SK-N-SH treated with all-trans-retinoic acid at 6 μM for 48 hours (cell line): Measurements from ENCODE around the gene LIMK1.

Experiments
- ATAC-seq: fragments of 200-7000 bp; cut with Tn5 transposase; 3 replicates; pipeline ENCODE4 v1.9.1; 2020; ENCODE audit warnings: mild to moderate bottlenecking, moderate library complexity
- ARNTL ChIP-seq: fragments of 450-650 bp; formaldehyde crosslinking; IDR thresholded peaks from 2 replicates; pipeline ENCODE4 v1.5.0; 2020; ENCODE audit warnings: low read depth, mild to moderate bottlenecking, moderate library complexity, borderline replicate concordance
- CSDC2 ChIP-seq: fragments of 250-450 bp; sonication (Bioruptor Pico); IDR thresholded peaks from 2 replicates; pipeline ENCODE4 v1.5.0; 2020; ENCODE audit warnings: mild to moderate bottlenecking, moderate library complexity
- ESRRG ChIP-seq: fragments of 250-450 bp; sonication (Bioruptor Pico); IDR thresholded peaks from 2 replicates; pipeline ENCODE4 v1.6.1; 2021; ENCODE audit warnings: mild to moderate bottlenecking
- GLIS3 ChIP-seq: fragments of 250-450 bp; sonication (Bioruptor Pico); IDR thresholded peaks from 2 replicates; pipeline ENCODE4 v1.5.0; 2020; ENCODE audit warnings: mild to moderate bottlenecking, moderate library complexity
- ISL1 ChIP-seq: fragments of 250-450 bp; sonication (Bioruptor Pico); IDR thresholded peaks from 2 replicates; pipeline ENCODE4 v2.1.2; 2022; ENCODE audit warnings: mild to moderate bottlenecking, moderate library complexity
- OSR1 ChIP-seq: fragments of 250-450 bp; sonication (Bioruptor Pico); IDR thresholded peaks from 2 replicates; pipeline ENCODE4 v1.8.0; 2022; ENCODE audit warnings: moderate library complexity, mild to moderate bottlenecking, inconsistent platforms
- PPARA ChIP-seq: fragments of 250-450 bp; sonication (Bioruptor Pico); IDR thresholded peaks from 2 replicates; pipeline ENCODE4 v1.5.0; 2020; ENCODE audit warnings: mild to moderate bottlenecking, borderline replicate concordance
- RARB ChIP-seq: fragments of 250-450 bp; sonication (Bioruptor Pico); IDR thresholded peaks from 2 replicates; pipeline ENCODE4 v1.8.0; 2021; ENCODE audit warnings: mild to moderate bottlenecking, moderate library complexity
- SNAI2 ChIP-seq: fragments of 250-450 bp; sonication (Bioruptor Pico); IDR thresholded peaks from 2 replicates; pipeline ENCODE4 v1.5.0; 2020; ENCODE audit warnings: mild to moderate bottlenecking, moderate library complexity
- TCF4 ChIP-seq: fragments of 250-450 bp; sonication (Bioruptor Pico); IDR thresholded peaks from 2 replicates; pipeline ENCODE4 v1.8.0; 2021; ENCODE audit warnings: mild to moderate bottlenecking, moderate library complexity, borderline replicate concordance
- TOX ChIP-seq: fragments of 250-450 bp; sonication (Bioruptor Pico); IDR thresholded peaks from 2 replicates; pipeline ENCODE4 v1.8.0; 2021; ENCODE audit warnings: mild to moderate bottlenecking, moderate library complexity, borderline replicate concordance
- ZC3H10 ChIP-seq: fragments of 250-450 bp; sonication (Bioruptor Pico); IDR thresholded peaks from 2 replicates; pipeline ENCODE4 v1.5.1; 2021; ENCODE audit warnings: mild to moderate bottlenecking, moderate library complexity
- ZFP3 ChIP-seq: fragments of 250-450 bp; sonication (Bioruptor Pico); IDR thresholded peaks from 2 replicates; pipeline ENCODE4 v1.5.0; 2020; ENCODE audit warnings: mild to moderate bottlenecking, moderate library complexity
- ZFP30 ChIP-seq: fragments of 450-650 bp; formaldehyde crosslinking; IDR thresholded peaks from 2 replicates; pipeline ENCODE4 v1.5.0; 2022; ENCODE audit warnings: mild to moderate bottlenecking, moderate library complexity
- ZNF565 ChIP-seq: fragments of 450-650 bp; formaldehyde crosslinking; conservative IDR thresholded peaks from 2 replicates; pipeline ENCODE4 v1.5.0; 2020; ENCODE audit warnings: low read depth, mild to moderate bottlenecking, moderate library complexity
- ZNF70 ChIP-seq: fragments of 450-650 bp; formaldehyde crosslinking; IDR thresholded peaks from 2 replicates; pipeline ENCODE4 v1.5.0; 2020; ENCODE audit warnings: mild to moderate bottlenecking, moderate library complexity
- ZNF8 ChIP-seq: fragments of 450-650 bp; formaldehyde crosslinking; IDR thresholded peaks from 2 replicates; pipeline ENCODE4 v1.5.0; 2020; ENCODE audit warnings: mild to moderate bottlenecking, moderate library complexity
- TF ChIP-seq, protein P1 (sequence below): fragments of 250-450 bp; sonication (Bioruptor Pico); IDR thresholded peaks from 2 replicates; pipeline ENCODE4 v1.8.0; 2020; ENCODE audit warnings: mild to moderate bottlenecking, moderate library complexity, borderline replicate concordance
- TF ChIP-seq, protein P2 (sequence below): fragments of 250-450 bp; sonication (Bioruptor Pico); IDR thresholded peaks from 2 replicates; pipeline ENCODE4 v1.5.1; 2020; ENCODE audit warnings: low read depth, mild to moderate bottlenecking, moderate library complexity
- TF ChIP-seq, protein P3 (sequence below): fragments of 250-450 bp; sonication (Bioruptor Pico); IDR thresholded peaks from 2 replicates; pipeline ENCODE4 v1.5.1; 2021; ENCODE audit warnings: mild to moderate bottlenecking, moderate library complexity
- TF ChIP-seq, protein P4 (sequence below): fragments of 250-450 bp; sonication (Bioruptor Pico); IDR thresholded peaks from 2 replicates; pipeline ENCODE4 v1.5.0; 2020; ENCODE audit warnings: mild to moderate bottlenecking, moderate library complexity
- TF ChIP-seq, protein P5 (sequence below): fragments of 250-450 bp; sonication (Bioruptor Pico); IDR thresholded peaks from 2 replicates; pipeline ENCODE4 v1.8.0; 2021; ENCODE audit warnings: low read depth, mild to moderate bottlenecking, moderate library complexity, borderline replicate concordance

The LIMK1 gene

DNA sequence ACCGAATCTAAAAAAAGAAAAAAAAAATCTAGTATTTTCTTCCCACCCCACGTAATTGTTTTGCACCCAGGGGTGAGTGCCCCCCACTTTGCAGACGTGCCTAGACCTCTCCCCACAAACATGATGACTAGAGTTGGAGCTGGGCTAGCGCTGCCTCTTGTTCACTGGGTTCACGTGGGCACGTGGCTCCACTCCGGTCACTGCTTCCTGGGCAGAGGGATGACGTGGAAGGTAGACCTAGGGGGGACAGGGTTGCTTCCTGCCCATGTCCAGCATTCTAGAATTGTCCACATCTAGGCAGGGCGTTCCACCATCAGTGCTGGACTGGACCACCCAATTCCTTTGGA, 861 bp upstream of the LIMK1 start:
- no peak for ATAC-seq

DNA sequence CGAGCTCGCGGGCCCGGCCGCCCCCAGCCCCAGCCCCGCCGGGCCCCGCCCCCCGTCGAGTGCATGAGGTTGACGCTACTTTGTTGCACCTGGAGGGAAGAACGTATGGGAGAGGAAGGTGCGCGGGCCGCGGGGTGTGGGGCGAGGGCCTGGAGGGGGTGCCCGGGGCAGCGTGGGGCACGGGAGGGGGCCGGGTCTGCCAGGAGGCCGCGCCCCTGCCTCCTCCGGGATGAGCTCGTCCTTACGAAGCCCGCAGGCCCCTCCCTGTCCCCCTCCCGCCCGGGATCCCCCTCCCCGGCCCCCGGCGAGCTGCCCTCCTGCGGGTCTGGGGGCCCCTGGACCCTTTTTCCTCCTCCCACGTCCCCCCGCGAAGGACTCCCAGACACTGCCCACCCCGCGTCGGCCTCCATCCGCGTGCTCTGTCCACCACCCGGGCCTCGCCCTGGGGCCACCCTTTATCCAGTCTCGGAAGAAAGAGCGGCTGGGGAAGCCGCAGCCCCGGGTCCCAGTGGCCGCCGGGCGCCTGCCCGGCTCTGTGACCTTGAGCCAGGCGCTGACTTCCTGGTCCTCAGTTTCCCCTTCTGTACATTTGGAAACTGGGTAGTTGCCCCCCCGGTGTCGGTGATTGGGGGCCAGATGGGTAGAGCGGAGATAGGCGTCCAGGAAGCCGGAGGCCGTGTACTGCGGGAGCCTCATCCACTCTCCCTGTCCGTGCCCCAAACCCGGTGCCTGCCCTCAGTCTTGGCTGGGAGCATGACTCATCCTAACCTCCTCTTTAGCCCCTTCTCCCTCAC, 521 bp downstream of the LIMK1 start:
- TF ChIP-seq, protein P1, sequence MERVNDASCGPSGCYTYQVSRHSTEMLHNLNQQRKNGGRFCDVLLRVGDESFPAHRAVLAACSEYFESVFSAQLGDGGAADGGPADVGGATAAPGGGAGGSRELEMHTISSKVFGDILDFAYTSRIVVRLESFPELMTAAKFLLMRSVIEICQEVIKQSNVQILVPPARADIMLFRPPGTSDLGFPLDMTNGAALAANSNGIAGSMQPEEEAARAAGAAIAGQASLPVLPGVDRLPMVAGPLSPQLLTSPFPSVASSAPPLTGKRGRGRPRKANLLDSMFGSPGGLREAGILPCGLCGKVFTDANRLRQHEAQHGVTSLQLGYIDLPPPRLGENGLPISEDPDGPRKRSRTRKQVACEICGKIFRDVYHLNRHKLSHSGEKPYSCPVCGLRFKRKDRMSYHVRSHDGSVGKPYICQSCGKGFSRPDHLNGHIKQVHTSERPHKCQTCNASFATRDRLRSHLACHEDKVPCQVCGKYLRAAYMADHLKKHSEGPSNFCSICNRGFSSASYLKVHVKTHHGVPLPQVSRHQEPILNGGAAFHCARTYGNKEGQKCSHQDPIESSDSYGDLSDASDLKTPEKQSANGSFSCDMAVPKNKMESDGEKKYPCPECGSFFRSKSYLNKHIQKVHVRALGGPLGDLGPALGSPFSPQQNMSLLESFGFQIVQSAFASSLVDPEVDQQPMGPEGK (CRISPR knock-in tag) = peak; percentile 30; the same call in 1 of the 2 replicates
- TF ChIP-seq, protein P2, sequence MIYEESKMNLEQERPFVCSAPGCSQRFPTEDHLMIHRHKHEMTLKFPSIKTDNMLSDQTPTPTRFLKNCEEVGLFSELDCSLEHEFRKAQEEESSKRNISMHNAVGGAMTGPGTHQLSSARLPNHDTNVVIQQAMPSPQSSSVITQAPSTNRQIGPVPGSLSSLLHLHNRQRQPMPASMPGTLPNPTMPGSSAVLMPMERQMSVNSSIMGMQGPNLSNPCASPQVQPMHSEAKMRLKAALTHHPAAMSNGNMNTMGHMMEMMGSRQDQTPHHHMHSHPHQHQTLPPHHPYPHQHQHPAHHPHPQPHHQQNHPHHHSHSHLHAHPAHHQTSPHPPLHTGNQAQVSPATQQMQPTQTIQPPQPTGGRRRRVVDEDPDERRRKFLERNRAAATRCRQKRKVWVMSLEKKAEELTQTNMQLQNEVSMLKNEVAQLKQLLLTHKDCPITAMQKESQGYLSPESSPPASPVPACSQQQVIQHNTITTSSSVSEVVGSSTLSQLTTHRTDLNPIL (CRISPR knock-in tag) = no peak
- TF ChIP-seq ZNF565 (CRISPR knock-in tag) (no peak), ZFP3 (peak; percentile 54; the same call in 1 of the 2 replicates)

More for the DNA sequence above, 861 bp upstream of the LIMK1 start:
- no peak for TF ChIP-seq ZNF70 (CRISPR knock-in tag)
- TF ChIP-seq, protein P3, sequence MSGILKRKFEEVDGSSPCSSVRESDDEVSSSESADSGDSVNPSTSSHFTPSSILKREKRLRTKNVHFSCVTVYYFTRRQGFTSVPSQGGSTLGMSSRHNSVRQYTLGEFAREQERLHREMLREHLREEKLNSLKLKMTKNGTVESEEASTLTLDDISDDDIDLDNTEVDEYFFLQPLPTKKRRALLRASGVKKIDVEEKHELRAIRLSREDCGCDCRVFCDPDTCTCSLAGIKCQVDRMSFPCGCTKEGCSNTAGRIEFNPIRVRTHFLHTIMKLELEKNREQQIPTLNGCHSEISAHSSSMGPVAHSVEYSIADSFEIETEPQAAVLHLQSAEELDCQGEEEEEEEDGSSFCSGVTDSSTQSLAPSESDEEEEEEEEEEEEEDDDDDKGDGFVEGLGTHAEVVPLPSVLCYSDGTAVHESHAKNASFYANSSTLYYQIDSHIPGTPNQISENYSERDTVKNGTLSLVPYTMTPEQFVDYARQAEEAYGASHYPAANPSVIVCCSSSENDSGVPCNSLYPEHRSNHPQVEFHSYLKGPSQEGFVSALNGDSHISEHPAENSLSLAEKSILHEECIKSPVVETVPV = no peak
- TF ChIP-seq PPARA (CRISPR knock-in tag) = no peak
- TF ChIP-seq TOX = no peak
- no peak for TF ChIP-seq RARB (CRISPR knock-in tag)
- no peak for TF ChIP-seq ZFP30 (CRISPR knock-in tag)
- TF ChIP-seq TCF4 (CRISPR knock-in tag) = no peak
- TF ChIP-seq ZC3H10 (CRISPR knock-in tag) = no peak
- no peak for TF ChIP-seq SNAI2
- TF ChIP-seq, protein P2 (CRISPR knock-in tag) = no peak
- TF ChIP-seq ZNF8 = no peak
- TF ChIP-seq ARNTL = no peak
- TF ChIP-seq CSDC2 (CRISPR knock-in tag) = no peak
- TF ChIP-seq OSR1 (CRISPR knock-in tag) = no peak
- no peak for TF ChIP-seq ESRRG (CRISPR knock-in tag)
- TF ChIP-seq, all 23 proteins: peak for 0

DNA sequence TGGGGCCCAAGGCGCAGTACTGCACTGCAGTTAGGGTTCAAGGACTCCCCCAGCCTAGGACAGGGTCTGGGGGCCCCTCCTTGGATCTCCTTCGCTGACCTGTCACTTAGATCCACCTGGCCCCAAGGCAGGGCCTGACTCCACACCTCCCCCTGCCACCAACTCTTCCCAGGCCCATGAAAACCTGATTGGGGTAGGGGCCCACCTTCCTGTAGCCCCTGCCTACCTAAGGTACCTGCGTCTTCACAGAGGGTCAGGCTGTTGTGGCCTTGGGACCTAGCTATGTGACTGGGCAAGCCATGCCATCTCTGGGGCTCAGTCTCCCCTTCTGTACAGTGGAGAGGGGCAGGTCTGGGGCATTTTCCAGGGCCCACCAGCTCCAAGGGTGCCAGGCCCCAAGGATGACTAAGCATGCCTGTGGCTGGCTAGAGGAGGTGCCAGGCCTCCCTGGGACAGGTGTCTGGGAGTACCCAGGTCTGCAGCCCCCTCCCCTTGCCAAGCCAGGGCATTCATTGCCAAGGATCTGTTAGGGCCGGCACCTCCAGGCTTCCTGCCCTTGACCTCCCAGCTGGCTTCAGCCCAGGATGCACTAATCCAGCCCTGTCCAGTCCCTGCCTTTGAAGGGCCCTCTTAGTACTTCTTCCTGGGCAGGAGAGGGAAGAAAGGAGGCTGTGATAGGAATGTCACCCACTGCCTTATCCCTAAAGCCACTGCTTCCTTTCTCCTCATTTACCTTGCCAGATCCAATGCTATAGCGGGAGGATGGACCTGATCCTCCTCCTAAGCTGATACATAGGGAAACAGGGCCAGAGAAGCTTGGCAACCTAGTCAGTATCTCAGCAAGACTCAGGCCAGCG, 1.3 kb downstream of the LIMK1 start:
- TF ChIP-seq ZNF565 (CRISPR knock-in tag) (no peak), TOX (no peak), RARB (CRISPR knock-in tag) (no peak), TCF4 (CRISPR knock-in tag) (no peak), ZFP3 (no peak; the same call in 1 of the 2 replicates), ESRRG (CRISPR knock-in tag) (no peak), PPARA (CRISPR knock-in tag) (no peak), ARNTL (no peak), GLIS3 (CRISPR knock-in tag) (no peak), ZNF8 (no peak), ISL1 (no peak), ZNF70 (CRISPR knock-in tag) (no peak), ZFP30 (CRISPR knock-in tag) (no peak)
- TF ChIP-seq, protein P4, sequence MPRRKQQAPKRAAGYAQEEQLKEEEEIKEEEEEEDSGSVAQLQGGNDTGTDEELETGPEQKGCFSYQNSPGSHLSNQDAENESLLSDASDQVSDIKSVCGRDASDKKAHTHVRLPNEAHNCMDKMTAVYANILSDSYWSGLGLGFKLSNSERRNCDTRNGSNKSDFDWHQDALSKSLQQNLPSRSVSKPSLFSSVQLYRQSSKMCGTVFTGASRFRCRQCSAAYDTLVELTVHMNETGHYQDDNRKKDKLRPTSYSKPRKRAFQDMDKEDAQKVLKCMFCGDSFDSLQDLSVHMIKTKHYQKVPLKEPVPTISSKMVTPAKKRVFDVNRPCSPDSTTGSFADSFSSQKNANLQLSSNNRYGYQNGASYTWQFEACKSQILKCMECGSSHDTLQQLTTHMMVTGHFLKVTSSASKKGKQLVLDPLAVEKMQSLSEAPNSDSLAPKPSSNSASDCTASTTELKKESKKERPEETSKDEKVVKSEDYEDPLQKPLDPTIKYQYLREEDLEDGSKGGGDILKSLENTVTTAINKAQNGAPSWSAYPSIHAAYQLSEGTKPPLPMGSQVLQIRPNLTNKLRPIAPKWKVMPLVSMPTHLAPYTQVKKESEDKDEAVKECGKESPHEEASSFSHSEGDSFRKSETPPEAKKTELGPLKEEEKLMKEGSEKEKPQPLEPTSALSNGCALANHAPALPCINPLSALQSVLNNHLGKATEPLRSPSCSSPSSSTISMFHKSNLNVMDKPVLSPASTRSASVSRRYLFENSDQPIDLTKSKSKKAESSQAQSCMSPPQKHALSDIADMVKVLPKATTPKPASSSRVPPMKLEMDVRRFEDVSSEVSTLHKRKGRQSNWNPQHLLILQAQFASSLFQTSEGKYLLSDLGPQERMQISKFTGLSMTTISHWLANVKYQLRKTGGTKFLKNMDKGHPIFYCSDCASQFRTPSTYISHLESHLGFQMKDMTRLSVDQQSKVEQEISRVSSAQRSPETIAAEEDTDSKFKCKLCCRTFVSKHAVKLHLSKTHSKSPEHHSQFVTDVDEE (CRISPR knock-in tag) = no peak
- TF ChIP-seq, protein P5, sequence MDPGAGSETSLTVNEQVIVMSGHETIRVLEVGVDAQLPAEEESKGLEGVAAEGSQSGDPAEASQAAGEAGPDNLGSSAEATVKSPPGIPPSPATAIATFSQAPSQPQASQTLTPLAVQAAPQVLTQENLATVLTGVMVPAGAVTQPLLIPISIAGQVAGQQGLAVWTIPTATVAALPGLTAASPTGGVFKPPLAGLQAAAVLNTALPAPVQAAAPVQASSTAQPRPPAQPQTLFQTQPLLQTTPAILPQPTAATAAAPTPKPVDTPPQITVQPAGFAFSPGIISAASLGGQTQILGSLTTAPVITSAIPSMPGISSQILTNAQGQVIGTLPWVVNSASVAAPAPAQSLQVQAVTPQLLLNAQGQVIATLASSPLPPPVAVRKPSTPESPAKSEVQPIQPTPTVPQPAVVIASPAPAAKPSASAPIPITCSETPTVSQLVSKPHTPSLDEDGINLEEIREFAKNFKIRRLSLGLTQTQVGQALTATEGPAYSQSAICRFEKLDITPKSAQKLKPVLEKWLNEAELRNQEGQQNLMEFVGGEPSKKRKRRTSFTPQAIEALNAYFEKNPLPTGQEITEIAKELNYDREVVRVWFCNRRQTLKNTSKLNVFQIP = no peak
- TF ChIP-seq, protein P3 = no peak
- ATAC-seq = peak; percentile 21

More for the DNA sequence above, 521 bp downstream of the LIMK1 start:
- peak; percentile 82 for ATAC-seq
